Stimulated activated CD4-positive, alpha-beta T cell treated with anti-CD3 and anti-CD28 coated beads, Interleukin-15, amount 100 ng/mL, for 1 hour (primary cell): ENCODE data around the gene SBDS.
A peak's percentile ranks its signal among the peaks of the same experiment; 100 is the strongest.
"Not testable (repeated sequence)": the region's sequence is repeated elsewhere in the genome, so short reads cannot be mapped to it uniquely, and the experiment has no call there.

Source experiments
- DNase-seq, 2 donors: peaks; one replicate each; pipeline ENCODE4 v3.0.0-alpha.2; 2020; ENCODE audit warnings: low read depth in 1 of 2, low spot score in 1 of 2

Gene SBDS

DNA sequence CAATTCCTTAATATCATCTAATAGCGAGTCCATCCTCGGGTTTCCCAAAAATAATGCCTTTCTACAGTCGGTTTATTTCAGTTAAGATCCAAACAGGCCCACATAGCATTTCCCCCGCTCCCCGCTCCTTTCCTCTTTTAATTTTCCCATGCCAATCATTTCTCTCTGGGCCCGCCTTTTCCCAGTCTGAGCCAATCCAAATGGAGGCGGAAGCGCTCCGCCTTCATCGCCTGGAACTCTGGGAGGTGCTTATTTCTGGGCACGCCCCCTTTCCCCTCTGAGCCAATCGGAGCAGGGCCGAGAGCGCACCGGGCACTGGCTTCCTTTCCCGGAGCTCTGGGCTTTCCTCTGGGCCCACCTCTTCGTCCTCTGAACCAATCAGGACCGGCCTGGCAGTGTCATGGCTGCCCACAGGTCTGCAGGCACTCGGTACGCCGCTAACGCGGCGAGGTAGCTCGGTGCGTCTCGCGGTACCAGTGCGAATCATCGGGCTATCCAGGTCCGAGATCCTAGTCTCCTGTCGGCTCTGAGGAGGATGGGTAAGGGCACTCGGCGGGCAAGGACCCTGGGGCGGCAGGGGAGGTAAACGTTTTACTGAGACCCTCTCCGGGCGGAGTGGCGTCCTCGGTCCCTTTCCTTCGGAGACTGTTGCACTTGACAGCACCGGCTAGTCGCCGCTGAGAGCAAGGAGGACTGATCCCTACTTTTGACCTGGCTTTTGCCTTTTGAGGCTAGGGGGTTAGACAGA, 1.2 kb upstream of the SBDS start, which contains the start of gene TYW1:
TYW1 (plus strand) TSS at position 390 of the 748 bp plus-strand sequence; CDS start at position 536, 146 bp downstream.
- peak; percentile 95 for DNase-seq

DNA sequence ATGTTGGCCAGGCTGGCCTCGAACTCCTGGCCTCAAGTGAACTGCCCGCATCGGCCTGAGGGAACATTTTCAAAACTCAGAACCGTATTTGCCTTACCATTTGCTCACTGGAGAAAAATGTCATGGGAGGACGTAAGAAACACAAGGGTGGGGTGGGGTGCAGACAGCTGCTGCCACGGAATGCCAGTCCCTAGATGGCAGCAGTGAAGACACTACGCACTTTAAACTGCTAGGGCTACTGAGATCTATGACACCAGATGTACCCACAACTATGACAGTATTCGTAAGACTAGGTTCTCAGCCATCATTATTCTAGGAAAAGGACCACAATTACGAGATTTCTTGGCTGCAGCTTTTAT, 716 bp downstream of the SBDS start:
- DNase-seq = peak; percentile 8 to 26

- DNase-seq = not testable (repeated sequence)
Observed at GRCh38 chr7:66994051-66994450, 1.3 kb downstream of the SBDS start.

GRCh38 chr7:66989552-66989951, 5.8 kb downstream of the SBDS start:
- DNase-seq = not testable (repeated sequence)

DNA sequence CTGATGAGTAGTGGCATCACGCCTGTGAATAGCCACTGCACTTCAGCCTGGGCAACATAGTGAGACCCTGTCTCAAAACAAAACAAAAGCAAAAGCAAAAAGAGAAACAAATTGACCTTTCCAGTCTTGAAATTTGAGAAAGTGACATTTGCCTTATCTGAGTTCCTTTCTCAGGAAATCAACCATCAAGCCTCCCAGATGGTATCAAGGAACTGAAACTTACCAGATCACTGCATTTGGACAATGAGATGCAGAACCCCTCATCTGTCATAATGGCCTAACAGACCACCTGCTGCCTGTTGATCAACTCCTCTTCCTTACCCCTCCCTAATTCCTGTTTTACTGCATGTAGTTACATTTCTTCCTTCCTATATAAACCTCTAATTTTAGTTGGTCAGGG, 15.1 kb downstream of the SBDS start:
- not testable (repeated sequence) for DNase-seq

GRCh38 chr7:66979013-66979412, 16.4 kb downstream of the SBDS start:
- DNase-seq = not testable (repeated sequence)

DNA sequence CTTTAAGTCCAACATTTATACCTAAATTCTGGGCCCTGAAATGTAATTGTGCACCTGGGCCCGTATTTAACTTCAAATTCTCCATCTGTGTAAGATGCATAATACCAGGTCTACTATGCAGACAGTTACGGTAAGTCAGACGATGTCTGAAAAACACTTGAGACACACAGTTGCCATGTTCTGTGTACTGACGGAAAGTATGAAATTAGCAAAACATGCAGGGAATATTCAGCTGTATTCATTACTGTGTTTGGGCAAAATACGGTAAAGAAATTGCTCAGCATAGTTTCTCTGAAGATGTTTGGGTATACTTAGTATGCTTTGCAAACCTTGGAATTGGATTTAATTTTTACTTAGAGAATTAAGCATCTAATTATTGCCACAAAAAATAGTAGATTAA, 17.1 kb downstream of the SBDS start:
- DNase-seq = not testable (repeated sequence)

DNA sequence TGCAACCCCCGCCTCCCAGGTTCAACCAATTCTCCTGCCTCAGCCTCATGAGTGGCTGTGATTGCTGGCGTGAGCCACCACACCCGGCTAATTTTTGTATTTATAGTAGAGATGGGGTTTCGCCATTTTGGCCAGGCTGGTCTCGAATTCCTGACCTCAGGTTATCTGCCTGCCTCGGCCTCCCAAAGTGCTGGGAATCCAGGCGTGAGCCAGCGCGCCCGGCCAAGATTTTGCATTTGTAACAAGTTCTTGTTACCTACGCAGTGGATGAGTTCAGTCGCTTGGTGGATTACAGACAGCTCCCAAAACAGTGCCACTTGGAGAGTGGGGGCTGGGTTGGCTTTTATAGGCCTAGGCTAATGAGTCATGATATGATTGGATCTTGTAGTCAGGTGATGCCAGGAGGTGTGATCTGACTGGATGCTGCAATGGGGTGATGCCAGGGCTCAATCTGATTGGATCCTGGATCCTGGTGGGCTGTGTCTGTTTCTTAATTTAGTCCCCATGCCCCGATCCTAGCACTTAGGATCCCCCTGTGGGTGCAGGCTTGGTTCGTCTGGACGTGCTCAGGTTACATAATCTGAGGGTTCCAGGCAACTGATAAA, 20.3 kb downstream of the SBDS start:
- DNase-seq = no peak

DNA sequence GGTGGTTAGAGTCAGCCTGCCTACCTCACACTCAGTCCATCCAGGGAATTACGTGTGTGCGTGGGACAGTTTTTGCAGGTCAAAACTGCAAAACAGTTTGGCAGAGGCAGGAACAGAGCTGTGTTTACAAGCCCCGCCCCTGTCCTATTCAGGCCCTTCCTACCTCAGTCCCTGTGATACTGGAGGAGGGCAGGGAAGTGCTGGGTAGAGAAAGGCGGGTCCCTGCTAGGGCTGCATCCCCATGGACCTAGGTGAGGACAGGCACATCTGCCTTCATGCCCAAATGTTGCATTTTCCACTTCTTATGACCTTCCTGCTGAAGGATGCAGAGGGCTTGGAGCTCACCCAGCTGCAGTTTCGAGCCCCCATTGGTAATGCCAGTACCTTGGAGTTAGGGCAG, 25.1 kb downstream of the SBDS start:
- no peak for DNase-seq

GRCh38 chr7:66969001-66969400, 26.4 kb downstream of the SBDS start:
- DNase-seq = not testable (repeated sequence)

DNA sequence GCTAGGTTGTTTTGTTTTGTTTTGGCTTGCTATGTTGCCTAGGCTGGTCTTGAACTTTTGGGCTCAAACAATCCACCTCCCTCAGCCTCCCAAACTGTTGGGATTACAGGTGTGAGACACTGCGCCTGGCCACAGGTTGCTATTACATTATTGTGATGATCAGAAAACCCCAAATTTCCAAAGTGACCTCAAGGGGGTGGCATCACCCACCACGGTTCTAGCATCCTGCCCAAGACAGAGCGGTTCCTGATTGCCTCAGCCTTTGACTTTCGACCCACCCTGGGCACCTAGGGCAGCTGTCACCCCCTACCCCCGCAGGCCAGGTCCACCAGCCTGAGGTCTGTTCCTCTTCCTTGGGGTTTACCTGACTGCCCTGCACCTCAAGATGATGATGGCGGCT, 28.4 kb downstream of the SBDS start:
- DNase-seq = no peak

DNA sequence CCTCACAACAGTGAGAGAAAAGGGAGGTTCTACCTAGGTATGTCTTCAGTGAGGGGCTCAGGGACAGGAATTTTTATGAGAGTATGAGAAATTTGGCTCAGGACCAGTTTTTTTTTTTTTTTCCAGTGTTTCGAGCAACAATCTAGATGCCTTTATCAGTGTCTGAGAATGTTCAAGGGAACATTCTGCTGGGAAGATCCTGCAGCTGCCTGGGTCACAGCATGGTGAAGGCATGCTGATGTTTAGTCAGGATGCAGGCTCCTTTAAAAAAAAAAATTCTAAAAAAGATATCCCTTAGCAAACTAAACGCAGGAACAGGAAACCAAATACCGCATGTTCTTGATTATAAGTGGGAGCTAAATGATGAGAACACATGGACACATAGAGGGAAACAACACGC, 31.0 kb downstream of the SBDS start:
- no peak for DNase-seq

DNA sequence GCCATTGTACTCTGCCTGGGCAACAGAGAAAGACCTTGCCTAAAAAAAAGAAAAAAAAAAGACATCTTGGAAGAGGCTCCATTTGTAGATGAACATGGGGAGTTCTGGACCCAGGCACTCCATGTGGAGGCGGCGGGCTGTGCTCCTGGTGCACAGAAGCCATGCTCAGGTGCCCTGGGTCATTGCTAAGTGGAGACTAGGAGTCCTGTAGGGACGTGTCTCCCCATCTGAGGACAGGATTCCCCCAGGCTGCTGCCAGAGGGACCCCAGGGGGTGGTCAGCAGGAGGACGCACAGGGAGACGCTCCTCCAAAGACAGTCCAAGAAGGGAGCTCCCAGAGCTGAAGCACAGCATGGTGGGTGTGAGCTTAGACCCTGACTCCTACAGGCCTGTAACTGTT, 34.3 kb downstream of the SBDS start:
- no peak for DNase-seq

DNA sequence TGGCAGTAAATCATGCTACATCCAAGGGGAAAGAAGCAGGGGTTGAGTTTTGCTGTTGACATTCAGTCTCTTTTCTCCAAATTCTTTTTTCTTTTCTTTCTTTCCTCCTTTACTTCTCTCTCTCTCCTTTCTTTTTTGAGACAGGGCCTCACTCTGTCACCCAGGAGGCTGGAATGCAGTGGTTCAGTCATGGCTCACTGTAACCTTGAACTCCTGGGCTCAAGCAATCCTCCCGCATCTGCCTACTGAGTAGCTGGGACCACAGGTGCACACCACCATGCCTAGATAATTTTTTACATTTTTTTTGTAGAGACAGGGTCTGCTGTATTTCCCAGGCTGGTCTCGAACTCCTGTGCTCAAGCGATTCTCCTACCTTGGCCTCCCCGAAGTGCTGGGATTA, 35.2 kb downstream of the SBDS start:
- no peak for DNase-seq

DNA sequence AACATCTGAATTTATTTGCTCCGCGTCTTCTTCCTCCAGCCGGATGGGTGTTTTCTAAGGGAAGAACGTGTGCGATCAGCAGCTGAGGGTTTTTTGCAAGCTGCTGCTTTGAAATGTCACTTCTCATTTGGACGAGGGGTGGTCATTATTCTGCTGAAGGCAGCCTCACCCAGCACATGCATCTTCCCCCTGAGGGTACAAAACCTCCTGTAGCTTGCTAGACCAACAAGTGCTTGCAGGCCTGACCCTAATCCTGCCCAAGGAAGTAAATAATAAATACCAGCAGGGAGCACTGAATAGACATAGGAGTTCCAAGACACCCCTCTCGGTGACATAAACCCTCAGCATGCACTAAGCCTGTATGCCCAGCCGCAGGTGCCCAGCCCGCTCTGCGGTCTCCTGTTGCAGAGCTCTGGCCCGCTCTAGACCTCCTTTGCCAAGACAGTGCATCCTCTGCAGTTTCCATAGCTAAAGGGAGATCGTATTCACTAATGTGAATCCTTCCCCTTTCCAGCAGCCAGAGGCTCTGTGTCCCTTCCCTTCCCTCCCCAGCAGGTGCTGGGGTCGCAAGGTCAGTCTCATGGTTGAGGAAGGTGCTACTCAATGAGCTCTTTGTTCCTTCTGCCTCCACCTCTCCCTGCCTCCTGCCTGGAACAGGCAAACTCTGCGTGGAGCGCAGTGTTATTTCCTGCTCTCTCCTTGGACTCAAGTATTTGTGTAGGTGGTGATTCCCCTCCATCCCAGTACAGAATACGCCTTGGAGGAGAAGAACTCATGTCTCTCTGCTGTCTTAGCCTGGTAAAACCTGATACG, 36.6 kb downstream of the SBDS start:
- no peak for DNase-seq

DNA sequence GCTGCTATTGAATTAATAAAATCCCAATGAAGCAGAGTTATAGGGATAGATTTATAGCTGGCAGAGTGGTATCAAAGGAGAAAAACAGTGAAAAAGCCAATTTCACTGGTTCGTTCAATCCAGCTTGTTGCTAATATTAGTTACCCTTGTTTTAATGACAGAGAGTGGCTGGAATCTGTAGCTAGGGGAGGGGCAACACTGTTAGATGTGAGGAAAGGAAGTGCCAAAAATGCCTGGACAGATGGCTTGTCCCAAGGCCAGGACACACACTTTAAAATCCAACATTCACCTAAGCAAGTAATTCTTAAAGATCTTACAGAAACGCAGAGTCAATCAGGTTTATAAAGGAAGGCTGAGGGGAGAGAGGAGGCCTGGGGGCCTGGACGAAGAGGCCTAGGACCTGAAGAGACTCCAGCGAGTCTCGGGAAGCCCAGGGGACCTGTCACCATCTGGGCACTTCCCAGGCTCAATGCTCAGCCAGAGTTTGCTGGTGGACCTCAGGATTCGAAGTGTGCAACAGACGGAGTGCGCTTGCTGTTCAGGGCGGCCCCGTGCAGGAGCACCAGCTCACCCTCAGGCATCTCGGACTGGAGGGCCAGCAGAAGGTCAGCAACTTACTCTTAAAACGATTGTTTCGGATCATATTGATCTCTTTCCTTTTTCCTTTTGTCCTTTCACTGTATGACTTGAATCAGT, 37.6 kb downstream of the SBDS start:
- no peak for DNase-seq

DNA sequence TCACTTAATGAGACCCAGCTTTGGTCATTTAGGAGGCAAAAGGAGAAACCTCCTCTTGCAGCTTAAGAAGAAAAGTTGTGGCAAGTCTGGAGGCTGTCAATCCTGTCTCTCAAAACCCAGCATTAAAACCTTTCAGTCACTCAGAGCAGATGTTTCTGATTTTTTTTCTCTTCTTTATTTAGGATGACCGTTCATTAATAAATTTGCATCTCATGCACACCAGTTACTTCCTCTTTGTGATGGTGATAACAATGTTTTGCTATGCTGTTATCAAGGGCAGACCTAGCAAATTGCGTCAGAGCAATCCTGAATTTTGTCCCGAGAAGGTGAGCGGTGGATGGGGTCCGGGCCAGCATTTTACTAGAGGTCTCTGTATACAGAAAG, 42.4 kb downstream of the SBDS start:
- DNase-seq = no peak

DNA sequence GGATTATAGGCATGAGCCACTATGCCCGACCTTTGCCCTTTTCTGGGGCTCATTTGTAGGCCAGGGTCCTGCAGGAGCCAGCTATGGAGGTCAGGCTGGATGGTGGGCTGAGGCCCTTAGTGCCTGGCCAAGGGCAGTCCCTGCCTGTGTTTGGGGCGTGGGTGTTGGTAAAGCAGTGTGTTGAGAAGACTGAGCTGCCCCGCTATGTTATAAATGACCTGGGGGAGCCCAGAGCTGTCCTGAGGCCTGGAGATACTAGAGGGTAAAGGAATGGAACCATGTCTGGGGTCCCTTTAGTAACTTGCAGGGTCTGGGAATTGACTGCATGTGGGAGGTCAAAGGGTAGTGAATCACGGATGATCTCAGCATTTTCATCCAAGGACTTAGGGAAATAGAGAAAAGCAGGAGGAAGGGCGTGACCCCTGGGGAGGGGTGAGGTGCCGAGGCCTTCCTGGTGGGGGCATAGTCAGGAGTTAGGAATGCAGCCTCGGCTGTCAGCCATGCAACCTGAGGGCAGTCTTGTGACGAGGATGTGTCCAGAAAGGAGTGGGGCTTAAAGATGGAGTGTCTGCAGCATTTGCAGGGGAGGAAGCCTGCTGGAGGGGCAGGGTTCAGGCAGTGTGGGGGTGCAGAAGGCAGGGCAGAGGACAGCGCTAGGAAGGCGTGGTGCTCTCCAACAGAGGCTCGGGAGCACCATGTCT, 42.9 kb downstream of the SBDS start:
- no peak for DNase-seq

- DNase-seq = no peak
Observed at GRCh38 chr7:66950763-66951162, 44.6 kb downstream of the SBDS start.

- DNase-seq = no peak
Observed at GRCh38 chr7:66950311-66950710, 45.1 kb downstream of the SBDS start.
